UCSD-AML1 (cell line): ENCODE measurements around the gene HPX.

Experiments used
- DNase-seq: peaks from one replicate; lab custom pipeline; 2025; ENCODE audit not compliant: unreplicated experiment; lab: John Stamatoyannopoulos, UW

HPX gene, protein sequence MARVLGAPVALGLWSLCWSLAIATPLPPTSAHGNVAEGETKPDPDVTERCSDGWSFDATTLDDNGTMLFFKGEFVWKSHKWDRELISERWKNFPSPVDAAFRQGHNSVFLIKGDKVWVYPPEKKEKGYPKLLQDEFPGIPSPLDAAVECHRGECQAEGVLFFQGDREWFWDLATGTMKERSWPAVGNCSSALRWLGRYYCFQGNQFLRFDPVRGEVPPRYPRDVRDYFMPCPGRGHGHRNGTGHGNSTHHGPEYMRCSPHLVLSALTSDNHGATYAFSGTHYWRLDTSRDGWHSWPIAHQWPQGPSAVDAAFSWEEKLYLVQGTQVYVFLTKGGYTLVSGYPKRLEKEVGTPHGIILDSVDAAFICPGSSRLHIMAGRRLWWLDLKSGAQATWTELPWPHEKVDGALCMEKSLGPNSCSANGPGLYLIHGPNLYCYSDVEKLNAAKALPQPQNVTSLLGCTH

DNA sequence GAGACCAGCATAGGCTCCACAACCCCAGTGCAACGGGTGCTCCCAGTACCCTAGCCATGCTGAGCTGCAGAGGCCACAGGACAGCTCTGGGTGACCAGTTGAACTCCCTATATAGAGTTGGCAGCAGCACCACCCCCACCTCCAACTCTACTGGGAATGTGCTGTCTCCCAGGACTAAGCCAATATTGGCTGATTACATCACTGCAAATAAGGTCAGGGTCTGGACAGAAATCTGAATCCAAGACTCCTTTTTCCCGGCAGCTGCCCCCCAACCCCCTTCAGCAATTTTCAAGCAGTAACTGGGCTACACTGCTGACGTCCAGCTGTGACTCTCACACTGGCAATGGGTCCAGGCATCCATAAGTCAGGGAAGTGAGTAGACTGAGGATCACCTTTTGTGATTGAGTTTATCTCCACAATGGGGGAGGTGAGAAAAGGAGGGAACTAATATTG, at the start of gene HPX:
Gene HPX, minus strand, starts transcription at position 82 of the 453 bp plus-strand sequence. Its CDS starts 24 bp downstream, at position 58.
- no peak for DNase-seq

DNA sequence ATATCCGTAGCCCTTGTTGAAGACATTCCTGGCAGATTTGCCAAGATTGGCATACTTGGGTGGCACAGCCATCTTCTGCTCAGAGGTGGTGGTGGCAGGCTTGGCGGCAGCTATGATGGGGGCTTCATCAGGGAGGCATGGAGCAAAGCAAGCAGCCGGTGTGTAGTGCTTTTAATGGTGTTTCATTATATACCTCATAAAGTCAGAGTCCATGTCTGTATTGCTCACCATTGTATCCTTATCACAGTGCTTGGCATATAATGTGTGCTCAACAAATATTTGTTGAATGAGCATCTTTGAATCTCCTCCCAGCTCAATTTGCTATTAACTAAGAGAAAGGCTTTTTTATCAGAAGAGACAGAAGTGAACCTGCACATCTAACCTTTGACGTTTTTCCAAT, 48.5 kb upstream of the HPX start:
- DNase-seq, result no peak

DNA sequence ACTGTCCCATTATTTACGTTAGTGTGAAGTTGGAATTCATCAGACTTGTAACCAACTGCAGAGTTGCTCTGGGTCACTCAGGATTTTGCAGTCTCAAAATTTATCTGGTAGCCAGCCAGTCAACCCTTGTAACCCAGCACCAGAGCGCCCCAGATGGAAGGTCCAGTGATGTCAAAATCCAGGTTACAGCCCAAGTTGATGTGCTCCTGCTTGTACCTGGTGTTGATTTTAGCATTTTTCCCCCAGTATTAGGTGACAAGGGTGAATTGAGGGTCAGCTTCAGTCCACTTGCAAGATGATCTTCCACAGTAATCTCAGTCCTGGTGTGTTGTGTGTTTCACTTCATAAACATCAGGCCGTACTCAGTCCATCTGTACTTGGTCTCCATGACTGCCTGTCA, 48.0 kb upstream of the HPX start:
- no peak for DNase-seq

DNA sequence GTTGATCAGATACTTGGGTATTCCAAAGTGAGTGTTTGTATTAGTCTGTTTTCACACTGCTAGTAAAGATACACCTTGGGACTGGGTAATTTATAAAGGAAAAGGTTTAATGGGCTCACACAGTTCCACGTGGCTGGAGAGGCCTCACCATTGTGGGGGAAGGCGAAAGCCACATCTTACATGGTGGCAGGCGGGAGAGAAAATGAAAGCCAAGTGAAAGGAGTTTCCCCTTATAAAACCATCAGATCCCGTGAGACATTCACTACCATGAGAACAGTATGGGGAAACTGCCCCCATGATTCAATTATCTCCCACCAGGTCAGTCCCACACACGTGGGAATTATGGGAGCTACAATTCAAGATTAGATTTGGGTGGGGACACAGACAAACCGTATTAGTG, 47.6 kb upstream of the HPX start:
- DNase-seq, result no peak

DNA sequence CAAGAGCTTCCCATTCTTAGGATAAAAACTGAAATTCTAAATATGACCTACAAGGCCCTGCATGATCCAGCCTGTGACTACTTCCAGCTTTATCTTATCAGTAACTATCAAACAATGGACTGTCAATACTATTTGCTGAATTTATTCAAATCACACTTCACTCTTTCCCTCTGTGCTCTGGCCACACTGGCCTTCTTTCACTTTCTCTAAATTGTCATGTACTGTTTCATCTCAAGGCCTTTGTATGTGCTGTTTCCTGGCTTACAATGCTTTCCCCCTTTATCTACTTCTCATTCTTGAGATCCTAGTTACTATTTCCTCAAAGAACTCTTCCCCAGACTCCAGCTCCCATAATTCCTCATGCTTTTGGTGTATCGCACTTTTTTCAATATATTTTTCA, 46.2 kb upstream of the HPX start:
- no peak for DNase-seq

DNA sequence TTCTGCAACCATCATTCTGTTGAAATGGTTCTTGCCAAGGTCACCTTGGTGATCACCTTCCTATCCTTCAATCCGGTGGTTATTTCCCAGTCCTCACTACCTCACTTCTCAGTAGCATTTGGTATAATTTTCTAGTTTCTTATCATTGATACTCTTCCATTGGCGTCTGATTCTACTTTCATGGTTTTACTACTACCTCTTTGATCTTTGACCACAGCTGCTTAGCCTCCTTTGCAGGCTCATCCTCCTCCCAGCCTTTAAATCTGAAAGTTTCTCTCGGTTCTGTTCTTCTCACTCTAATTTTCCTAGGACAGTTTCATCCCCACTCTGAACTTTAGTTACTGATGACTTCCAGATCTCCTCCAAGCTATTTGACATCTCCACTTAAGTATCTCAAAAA, 45.5 kb upstream of the HPX start:
- DNase-seq, result no peak

DNA sequence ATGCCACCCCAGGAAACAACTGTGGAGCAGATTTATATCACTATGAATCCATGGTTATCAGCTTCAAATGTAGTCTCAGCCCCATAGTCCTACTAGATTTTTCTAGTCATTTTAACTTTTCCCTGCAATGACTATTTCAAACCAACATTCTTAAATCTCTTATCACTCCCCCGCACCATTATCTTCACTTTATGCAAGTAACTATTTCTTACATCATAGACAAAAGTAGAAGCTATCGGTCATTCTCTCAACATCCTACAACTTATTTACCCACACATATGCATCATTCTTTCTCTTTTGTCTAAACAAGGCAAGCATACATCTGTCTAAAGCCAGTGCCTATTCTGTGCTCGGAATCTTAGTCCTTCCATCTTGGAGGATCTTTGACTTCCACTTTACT, 44.9 kb upstream of the HPX start:
- no peak for DNase-seq

DNA sequence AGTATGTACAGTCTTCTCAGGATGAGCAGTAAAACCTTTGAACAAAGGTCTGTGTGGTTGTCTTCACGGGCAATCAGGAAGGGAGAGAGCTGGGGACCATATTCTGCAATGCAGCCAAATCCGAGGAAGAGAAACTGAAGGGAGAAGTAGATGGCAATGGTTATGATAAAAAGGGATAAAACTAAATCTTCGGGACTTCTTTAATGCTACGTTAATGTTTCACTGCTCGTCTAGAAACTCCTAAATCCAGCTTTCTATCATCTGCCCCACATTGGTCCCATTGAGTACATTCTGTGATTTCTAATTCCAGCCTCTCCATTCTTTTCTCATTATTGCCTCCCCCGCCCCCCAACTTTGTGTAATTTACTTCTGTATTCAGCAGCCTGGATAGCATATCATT, 42.2 kb upstream of the HPX start:
- DNase-seq, result no peak

DNA sequence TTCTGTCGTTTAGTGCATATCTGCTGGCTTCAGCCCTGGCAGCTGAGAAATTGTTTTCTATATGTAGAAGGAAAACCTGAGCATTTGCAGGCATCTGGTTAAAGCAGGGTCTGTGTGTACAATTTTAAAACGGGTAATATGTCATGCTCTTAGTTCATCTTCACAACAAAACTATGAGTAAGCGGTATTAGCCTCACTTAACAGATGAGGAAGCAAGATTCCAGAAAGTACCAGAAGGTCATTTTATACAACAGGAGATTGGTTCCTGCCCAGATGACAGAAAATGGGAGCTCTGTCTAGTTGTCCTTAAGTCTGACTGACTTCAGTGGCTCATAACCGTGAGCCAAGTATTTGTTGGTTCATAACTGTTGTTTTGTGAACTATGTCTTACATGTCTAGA, 41.7 kb upstream of the HPX start:
- DNase-seq, result no peak

DNA sequence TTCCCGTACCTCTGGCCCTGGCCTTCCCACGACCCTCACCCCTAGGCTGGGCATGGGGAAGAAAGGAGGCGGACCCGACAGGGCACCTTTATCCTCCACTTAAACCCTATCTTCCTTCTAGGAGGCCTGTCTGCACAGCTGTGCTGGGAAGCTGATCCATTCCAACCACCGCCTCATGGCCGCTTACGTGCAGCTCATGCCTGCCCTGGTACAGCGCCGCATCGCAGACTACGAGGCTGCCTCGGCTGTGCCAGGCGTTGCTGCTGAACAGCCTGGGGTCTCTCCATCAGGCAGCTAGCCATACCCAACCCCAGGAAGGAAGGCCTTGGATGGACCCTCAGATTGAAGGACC, 41.1 kb upstream of the HPX start:
- no peak for DNase-seq

DNA sequence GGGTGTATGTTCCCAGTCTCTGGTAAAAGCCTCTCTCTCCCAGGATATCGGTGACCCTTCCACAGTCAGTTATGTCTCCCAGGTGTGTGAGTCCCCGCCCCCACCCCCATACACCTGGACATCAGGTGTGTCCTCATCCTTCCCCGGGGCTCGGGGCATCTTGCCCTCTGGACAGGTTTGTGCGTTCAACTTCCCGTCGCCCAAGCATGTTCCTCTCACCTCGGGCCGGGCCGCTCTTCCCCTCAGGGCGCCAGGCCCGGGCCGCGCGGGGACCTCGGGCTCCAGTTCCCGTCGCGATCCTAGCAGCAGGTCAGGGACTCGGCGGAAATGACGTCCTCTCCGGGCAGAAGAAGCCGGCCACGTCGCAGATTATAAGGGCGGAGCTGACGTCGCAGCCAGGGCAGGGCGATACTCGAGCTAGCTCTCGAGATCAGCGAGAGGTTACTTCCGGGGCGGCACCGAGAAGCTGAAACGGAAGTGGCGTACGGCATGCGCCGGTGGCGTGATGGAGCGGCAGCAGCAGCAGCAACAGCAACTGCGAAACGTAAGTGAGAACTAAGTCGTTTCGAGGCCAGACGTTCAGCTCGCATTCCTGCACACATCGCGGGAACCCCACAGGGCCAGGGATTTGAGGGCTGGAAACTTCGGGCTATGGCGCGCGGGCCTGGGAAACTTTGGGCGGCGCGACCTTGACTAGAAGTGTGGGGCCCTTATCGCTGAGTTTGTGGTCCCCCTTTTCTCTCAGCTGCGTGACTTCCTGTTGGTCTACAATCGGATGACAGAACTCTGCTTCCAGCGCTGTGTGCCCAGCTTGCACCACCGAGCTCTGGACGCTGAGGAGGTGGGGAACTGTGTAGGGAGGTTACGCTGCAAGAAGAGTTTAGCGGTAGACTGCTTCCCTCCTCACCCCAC, 40.5 kb upstream of the HPX start, which contains the start of the genes ARFIP2 and TIMM10B:
Gene ARFIP2, minus strand, starts transcription at position 320 of the 912 bp plus-strand sequence. CDS start 910 bp downstream, outside the sequence.
Gene TIMM10B, plus strand, starts transcription at position 490 of the 912 bp plus-strand sequence. Its CDS starts 16 bp downstream, at position 506.
- peak; percentile 96 for DNase-seq

DNA sequence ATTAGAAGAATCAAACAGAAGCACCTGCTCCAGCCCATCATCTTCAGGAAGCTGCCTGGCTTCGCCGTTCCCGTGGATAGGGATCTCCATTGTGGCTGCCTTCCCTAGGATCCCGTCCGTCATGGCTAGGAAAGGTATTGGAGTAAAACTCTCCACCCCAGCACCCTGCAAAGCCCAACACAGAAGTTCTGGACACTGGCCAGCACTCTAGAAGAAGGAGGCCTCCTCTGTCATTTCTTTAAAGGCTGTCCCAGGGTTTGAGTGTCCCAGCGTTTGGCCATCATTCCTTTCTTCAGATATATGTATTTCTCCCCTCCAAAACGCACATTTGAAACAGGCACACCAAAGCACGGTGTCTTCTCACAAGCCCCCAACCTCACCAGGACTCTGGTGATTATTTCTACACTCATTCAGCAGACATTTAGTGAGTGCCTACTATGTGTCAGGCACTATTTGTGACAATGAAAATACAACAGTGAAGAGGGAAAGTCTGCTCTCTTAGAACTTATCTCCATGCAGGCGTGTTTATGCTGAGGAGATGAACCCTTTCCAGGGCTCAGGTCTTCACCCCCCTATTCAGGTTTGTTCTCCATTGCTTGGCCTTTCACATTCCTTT, 39.6 kb upstream of the HPX start:
- DNase-seq, result no peak

DNA sequence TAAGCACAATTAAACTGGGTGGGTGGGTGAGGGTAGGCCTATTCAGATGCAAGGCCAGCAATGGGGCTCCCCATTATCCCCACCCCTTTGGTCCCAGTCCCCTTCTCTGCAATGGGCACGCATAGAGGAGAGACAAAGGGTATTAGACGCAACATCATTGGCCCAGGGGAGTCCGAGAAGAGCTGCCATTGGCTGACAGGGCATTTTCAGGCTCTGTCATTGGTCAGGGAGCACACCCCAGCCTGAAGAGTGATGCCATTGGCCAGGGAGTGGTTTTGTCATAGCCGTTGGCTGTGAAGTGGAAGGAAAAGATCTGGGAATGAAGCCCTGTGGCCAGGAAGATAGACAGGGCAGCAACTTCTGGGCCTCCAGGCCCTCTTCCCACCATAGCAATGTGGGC, 35.8 kb upstream of the HPX start:
- DNase-seq, result no peak

DNA sequence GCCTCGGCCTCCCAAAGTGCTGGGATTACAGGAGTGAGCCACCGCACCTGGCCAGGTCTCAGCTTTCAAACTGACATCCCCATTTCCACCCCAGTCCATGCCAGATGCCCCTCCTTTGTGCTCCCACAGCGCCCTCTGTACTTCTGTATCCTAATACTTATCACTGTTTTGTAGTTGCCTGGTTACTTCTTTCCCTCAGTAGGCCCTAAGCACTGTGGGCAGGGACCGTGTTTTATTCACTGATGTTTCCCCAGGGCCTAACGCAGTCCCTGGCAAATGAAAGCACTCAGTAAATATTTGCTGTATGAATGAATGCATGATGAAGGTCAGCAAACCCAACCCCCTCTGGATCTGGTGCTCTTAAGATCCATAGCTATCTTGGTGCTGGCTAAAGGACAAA, 35.1 kb upstream of the HPX start:
- DNase-seq, result no peak

DNA sequence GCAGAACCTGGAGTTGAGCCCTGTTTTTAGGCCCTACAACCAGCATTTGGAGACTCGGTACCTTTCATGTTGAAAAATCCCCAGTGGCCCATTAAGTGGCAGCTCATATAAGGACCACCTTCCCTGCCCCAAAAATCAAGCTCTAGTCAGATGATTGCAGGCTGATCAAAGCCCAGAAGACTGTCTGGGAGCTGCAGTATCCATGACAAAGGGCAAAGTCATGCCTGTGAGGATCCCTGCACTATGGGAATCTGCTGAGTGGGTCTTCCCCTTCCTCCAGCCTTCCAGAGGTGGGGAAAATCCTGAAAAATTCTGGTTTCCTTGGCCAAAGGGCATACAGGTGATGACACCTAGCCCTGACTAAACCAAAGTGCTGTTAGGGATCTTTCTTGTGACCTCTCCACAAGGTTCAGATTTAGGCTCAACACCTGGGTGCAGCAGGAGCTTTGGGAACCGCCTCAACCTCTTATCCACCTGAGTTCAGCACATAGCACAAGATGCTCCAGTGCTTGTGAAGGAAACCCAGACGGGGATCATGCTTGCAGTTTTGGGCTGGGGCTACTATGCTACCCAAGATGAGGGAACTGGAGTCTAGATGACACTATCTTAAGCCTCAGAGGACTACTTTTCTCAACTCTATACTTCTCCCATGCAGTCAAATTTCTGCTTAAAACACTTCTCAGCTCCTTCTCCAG, 34.2 kb upstream of the HPX start:
- DNase-seq, result no peak

DNA sequence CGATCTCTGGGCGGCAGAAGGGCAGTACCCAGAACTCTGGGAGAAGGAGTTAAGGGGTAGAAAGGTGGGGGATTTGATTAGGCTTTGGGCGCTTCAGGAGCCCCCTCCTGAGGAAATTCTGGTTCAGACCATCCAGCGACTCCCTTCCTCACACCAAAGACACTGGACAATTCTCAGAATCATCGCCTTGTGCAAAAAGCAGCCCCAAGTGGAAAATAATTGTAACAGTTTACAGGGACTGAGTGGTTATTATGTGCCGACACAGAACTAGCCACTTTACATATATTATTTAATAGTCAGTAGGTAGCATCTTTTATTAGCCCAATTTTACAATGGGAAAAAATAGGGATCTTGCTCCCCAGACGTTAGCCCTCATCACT, 33.6 kb upstream of the HPX start:
- DNase-seq, result no peak

DNA sequence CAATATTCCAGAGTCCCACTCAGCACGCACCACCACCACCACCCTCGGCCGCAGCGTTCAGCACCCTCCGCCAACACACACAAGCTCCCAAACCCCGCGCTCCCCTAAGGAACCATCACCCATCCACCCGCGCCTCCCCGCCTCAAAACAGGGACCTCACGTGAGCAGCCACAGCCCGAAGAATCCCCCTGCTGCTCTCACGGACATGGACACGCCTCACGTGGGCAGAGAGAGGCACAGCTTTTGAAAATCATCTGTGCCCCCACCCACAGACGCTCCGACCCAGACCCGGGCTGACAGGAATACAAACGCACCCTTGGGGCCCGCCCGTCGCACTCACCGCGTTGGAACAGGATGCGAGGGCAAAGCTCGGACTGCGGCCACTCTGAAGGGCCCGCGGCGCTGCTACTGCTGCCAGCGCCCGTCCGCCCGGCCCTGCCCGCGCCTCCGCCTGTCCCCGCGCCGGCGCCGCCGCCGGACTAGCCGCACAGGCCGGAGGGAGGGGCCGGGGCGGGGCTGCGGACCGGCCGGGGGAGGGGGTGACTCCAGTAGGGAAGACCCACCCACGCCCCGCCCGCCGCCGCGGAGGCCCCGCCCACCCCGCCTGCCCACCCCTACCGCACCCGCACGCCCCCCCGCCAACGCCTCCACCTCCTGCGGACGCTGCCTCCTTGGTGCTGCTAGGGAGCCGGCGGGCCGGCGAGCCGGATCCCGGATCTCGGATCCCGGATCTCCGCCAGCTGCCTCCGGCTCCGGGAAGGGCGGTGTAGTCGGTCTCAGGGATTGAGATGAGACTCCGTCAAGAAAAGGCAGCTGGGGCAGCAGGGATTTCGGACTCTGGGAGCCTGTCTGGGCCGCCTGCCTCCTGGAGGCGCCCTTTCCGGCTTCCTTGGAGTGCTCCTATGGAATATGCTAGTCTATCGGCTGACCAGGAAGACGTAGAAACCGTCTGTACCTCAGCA, 32.9 kb upstream of the HPX start, which contains the start of gene TRIM3:
Gene TRIM3, minus strand, starts transcription at position 491 of the 962 bp plus-strand sequence. CDS start 8,246 bp downstream, outside the sequence.
- DNase-seq, result peak; percentile 82

DNA sequence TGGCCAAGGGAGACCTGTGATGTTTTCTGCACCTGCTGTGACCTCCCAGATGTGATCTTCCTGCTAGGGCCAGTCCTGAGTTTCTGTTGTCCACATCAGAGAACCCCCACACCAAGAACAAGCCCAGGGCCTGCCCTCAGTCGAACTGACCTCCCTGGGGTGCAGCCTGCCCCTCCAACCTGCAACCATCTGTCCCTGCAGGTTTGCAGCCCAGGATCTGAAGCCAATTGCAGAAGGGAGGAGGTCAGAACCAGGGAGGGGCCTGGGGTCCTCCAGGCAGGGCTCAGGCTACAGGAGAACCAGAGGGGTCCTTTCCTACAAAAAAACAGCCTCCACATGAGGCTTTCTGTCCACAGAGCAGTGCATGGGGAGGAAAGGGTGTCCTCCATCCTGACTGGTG, 32.1 kb upstream of the HPX start:
- no peak for DNase-seq

DNA sequence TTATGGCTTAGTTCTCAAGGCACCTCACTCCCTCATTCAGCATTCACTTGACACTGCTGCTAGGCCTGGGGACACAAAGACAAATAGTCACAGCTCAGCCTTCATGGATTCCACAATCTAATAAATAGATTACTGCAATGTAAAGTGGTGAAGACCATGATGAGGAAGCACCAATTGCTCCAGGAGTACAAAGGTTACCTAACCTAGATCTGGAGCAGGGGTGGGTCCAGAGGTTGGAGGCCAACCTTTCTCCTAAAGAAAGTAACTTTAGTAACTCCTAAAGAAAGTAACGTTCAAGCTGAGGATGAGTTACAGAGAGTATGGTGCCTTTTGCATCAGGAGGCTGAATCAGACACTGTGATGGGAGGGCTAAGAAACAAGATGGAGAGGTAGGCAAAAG, 28.8 kb upstream of the HPX start:
- no peak for DNase-seq
